Body of pancreas (tissue), 4 donors: ENCODE results near the gene OR6K3. TPM values are rescaled to one million over a fixed set of nuclear protein-coding genes. Genes with fewer than 3 reads are reported as not detected.

Experiments used
- ATAC-seq: fragments of 150-250 bp; one replicate; pipeline ENCODE4 v1.9.1; 2016
- DNase-seq, 4 donors: peaks; one replicate each; pipeline ENCODE4 v3.0.0-alpha.2; 2019
- H3K27ac ChIP-seq, 4 donors: fragments of 200-600 bp; sonication (generic); 1 replicate in 3 of 4; 2 replicates in 1 of 4; pipeline versions ENCODE4 v1.5.1 to v1.6.1; 2016 to 2019; ENCODE audit warnings: mild to moderate bottlenecking in 1 of 4, mixed read lengths in 1 of 4, moderate library complexity in 1 of 4
- H3K27me3 ChIP-seq, 2 donors: fragments of 200-600 bp; sonication (generic); one replicate each; pipeline ENCODE4 v1.6.0; 2016; ENCODE audit warnings: mild to moderate bottlenecking in 1 of 2
- H3K36me3 ChIP-seq, 2 donors: fragments of 200-600 bp; sonication (generic); replicated peaks in 1 of 2; 2 replicates each; pipeline ENCODE4 v1.5.1; 2016; ENCODE audit warnings: low read depth in 2 of 2; ENCODE audit not compliant: insufficient read depth in 1 of 2
- H3K4me1 ChIP-seq: fragments of 200-600 bp; sonication (generic); one replicate; pipeline ENCODE4 v1.6.0; 2016
- H3K4me3 ChIP-seq, 2 donors: fragments of 200-600 bp; sonication (generic); 1 replicate in 1 of 2; 2 replicates in 1 of 2; pipeline ENCODE4 v1.5.1; 2016 to 2019
- H3K9me3 ChIP-seq, 3 donors: fragments of 200-600 bp; sonication (generic); 1 replicate in 2 of 3; 2 replicates in 1 of 3; pipeline ENCODE4 v1.5.1; 2016
- CTCF ChIP-seq, 7 experiments: fragments of 450-650 bp in 4 of 7; fragments of 200-600 bp in 3 of 7; sonication (generic) in 3 of 7; IDR thresholded peaks; one replicate each; pipeline ENCODE4 v1.5.1; 2016 to 2019; ENCODE audit warnings: antibody characterized with exemption in 7 of 7
- POLR2A ChIP-seq, 3 donors: fragments of 450-650 bp; IDR thresholded peaks; one replicate each; pipeline ENCODE4 v1.6.1; 2016; ENCODE audit warnings: antibody characterized with exemption in 3 of 3, mild to moderate bottlenecking in 2 of 3
- WGBS, 2 donors: methylation state at CpG; one replicate each; pipeline ENCODE4 v1.1.5; 2017; 5-methylcytosine and 5-hydroxymethylcytosine counted together
- intact Hi-C: fragments of 100-400 bp; cut with DNase I; formaldehyde crosslinking; loops from one replicate; pipeline ENCODE4 v1.15.1; 2023
- total RNA-seq, 2 donors: library from RNA; depleted of rRNA; stranded (reverse); fragments of >200 nt; gene quantifications; one replicate each; pipeline ENCODE4 v1.1.0, GENCODE V29; 2016

Gene OR6K3
- total RNA-seq, 2 donors from 2014 or later = not detected

GRCh38 chr1:158719664-158720063 lies 856 bp downstream of the OR6K3 start:
- TF ChIP-seq POLR2A (IDR thresholded peaks at IDR 0.05) = no peak
- no peak for TF ChIP-seq CTCF (IDR thresholded peaks at IDR 0.05)

DNA sequence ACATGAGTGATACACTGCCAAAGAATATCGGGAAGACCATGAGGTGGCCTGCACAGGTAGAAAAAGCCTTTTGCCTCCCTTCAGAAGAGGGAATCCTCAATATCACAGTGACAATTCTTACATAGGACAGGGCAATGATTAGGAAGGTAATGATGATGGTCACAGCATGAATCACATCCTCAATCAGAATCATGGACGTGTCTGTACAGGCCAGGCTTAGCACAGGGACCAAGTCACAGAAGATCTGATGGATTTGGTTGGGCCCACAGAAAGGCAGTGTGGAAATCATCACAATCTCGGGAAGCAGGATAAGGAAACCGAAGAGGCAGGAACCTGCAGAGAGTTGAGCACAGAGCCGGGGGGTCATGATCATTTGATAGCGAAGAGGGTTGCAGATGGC lies 3.2 kb downstream of the OR6K3 start:
- no peaks in the 10 kb centered on the region for H3K27me3 ChIP-seq

More at GRCh38 chr1:158719664-158720063, 856 bp downstream of the OR6K3 start:
- no peaks in the 10 kb centered on the region for H3K4me1 ChIP-seq
- H3K27ac ChIP-seq = no peak overlapping the region
- H3K36me3 ChIP-seq = no peaks in the 10 kb centered on the region
- DNase-seq (no peak), ATAC-seq (no peak)
- 42 to 50% methylated on average over 3 of the region's 3 CpGs for WGBS, 2 donors
- intact Hi-C loops = no loop called here
- H3K4me3 ChIP-seq = no peak overlapping the region
- H3K9me3 ChIP-seq = no peaks in the 10 kb centered on the region
- no peaks in the 10 kb centered on the region for H3K27me3 ChIP-seq

GRCh38 chr1:158716335-158716734 lies 4.2 kb downstream of the OR6K3 start:
- DNase-seq (no peak), ATAC-seq (no peak)
- Histone ChIP-seq H3K27me3 (no peaks in the 10 kb centered on the region), H3K9me3 (no peaks in the 10 kb centered on the region), H3K4me3 (no peak overlapping the region), H3K4me1 (no peaks in the 10 kb centered on the region), H3K36me3 (no peaks in the 10 kb centered on the region), H3K27ac (no peak overlapping the region)
- 36 to 63% methylated on average over 1 of the region's 1 CpG for WGBS, 2 donors
- TF ChIP-seq POLR2A (IDR thresholded peaks at IDR 0.05) = no peak
- no peak for TF ChIP-seq CTCF (IDR thresholded peaks at IDR 0.05)
- intact Hi-C loops = no loop called here

More for the DNA sequence above, 3.2 kb downstream of the OR6K3 start:
- WGBS, 2 donors = 55 to 68% methylated on average over 6 of the region's 6 CpGs
- no peak for DNase-seq
- no peaks in the 10 kb centered on the region for H3K36me3 ChIP-seq
- H3K4me3 ChIP-seq = no peak overlapping the region
- ATAC-seq = no peak
- intact Hi-C loops = no loop called here
- no peaks in the 10 kb centered on the region for H3K4me1 ChIP-seq
- no peak overlapping the region for H3K27ac ChIP-seq
- TF ChIP-seq CTCF (IDR thresholded peaks at IDR 0.05) (no peak), POLR2A (IDR thresholded peaks at IDR 0.05) (no peak)
- no peaks in the 10 kb centered on the region for H3K9me3 ChIP-seq

GRCh38 chr1:158714754-158715153 lies 5.8 kb downstream of the OR6K3 start:
- intact Hi-C loops = no loop called here
- no peak for ATAC-seq
- Histone ChIP-seq H3K27ac (no peak overlapping the region), H3K36me3 (no peaks in the 10 kb centered on the region), H3K9me3 (no peaks in the 10 kb centered on the region), H3K4me1 (no peaks in the 10 kb centered on the region), H3K4me3 (no peak overlapping the region), H3K27me3 (no peaks in the 10 kb centered on the region)
- no peak for DNase-seq
- 9 to 30% methylated on average over 1 of the region's 1 CpG for WGBS, 2 donors
- TF ChIP-seq CTCF (IDR thresholded peaks at IDR 0.05) (no peak), POLR2A (IDR thresholded peaks at IDR 0.05) (no peak)

- Histone ChIP-seq H3K27ac (no peak overlapping the region), H3K27me3 (no peaks in the 10 kb centered on the region), H3K4me1 (no peaks in the 10 kb centered on the region), H3K9me3 (no peaks in the 10 kb centered on the region), H3K4me3 (no peak overlapping the region), H3K36me3 (no peaks in the 10 kb centered on the region)
- WGBS, 2 donors = 41 to 45% methylated on average over 4 of the region's 4 CpGs
- DNase-seq (no peak), ATAC-seq (no peak)
- intact Hi-C loops = no loop called here
- TF ChIP-seq CTCF (IDR thresholded peaks at IDR 0.05) (no peak), POLR2A (IDR thresholded peaks at IDR 0.05) (no peak)
These were observed 9.4 kb downstream of the OR6K3 start for GRCh38 chr1:158711098-158711497.
